ENCODE results near the gene CLEC9A. TPM values are rescaled to one million over a fixed set of nuclear protein-coding genes. Genes with fewer than 3 reads are reported as not detected.

The CLEC9A gene
- polyA plus RNA-seq, 1 experiment = not detected

DNA sequence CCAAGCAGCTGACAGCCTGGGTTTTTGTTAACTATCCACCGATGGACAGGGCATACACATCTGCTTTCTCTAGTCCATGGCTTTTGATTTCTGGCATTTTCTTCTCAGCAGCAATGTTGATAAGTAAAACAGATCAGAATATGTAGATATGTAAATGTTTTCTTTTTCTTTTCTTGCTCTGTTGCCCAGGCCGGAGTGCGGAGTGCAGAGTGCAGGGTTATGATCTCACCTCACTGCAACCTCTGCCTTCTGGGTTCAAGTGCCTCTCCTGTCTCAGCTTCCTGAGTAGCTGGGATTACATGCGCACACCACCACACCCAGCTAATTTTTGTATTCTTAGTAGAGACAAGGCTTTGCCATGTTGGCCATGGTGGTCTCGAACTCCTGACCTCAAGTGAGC, 27.9 kb downstream of the CLEC9A start:
- TF ChIP-seq, protein P1, sequence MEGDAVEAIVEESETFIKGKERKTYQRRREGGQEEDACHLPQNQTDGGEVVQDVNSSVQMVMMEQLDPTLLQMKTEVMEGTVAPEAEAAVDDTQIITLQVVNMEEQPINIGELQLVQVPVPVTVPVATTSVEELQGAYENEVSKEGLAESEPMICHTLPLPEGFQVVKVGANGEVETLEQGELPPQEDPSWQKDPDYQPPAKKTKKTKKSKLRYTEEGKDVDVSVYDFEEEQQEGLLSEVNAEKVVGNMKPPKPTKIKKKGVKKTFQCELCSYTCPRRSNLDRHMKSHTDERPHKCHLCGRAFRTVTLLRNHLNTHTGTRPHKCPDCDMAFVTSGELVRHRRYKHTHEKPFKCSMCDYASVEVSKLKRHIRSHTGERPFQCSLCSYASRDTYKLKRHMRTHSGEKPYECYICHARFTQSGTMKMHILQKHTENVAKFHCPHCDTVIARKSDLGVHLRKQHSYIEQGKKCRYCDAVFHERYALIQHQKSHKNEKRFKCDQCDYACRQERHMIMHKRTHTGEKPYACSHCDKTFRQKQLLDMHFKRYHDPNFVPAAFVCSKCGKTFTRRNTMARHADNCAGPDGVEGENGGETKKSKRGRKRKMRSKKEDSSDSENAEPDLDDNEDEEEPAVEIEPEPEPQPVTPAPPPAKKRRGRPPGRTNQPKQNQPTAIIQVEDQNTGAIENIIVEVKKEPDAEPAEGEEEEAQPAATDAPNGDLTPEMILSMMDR (IDR thresholded peaks at IDR 0.05; ENCODE audit: insufficient read depth, low read depth, low read length) = no peak
- Histone ChIP-seq H3K27me3 (ENCODE audit: control insufficient read depth, insufficient read depth, low read length) (no peaks in the 10 kb centered on the region), H3K36me3 (ENCODE audit: control insufficient read depth, insufficient read depth, low read length) (no peaks in the 10 kb centered on the region), H3K4me3 (ENCODE audit: low read depth, low read length) (no peak overlapping the region)
- DNase-seq (ENCODE audit: low read depth) = no peak
- CTCF ChIA-PET = no interaction called here
- POLR2A ChIA-PET = no interaction called here

GRCh38 chr12:10065241-10065640, 34.8 kb downstream of the CLEC9A start:
- no peaks in the 10 kb centered on the region for H3K27me3 ChIP-seq (ENCODE audit: control insufficient read depth, insufficient read depth, low read length)
- TF ChIP-seq, protein P1 (IDR thresholded peaks at IDR 0.05; ENCODE audit: insufficient read depth, low read depth, low read length) = no peak
- no peak overlapping the region for H3K4me3 ChIP-seq (ENCODE audit: low read depth, low read length)
- CTCF ChIA-PET = interaction anchor here (0.6 kb wide), 1 partner anchor 14 kb away, joined by 3 read pairs; no protein-coding TSS in a partner anchor
- no peak for DNase-seq (ENCODE audit: low read depth)
- POLR2A ChIA-PET = no interaction called here
- H3K36me3 ChIP-seq (ENCODE audit: control insufficient read depth, insufficient read depth, low read length) = no peaks in the 10 kb centered on the region

DNA sequence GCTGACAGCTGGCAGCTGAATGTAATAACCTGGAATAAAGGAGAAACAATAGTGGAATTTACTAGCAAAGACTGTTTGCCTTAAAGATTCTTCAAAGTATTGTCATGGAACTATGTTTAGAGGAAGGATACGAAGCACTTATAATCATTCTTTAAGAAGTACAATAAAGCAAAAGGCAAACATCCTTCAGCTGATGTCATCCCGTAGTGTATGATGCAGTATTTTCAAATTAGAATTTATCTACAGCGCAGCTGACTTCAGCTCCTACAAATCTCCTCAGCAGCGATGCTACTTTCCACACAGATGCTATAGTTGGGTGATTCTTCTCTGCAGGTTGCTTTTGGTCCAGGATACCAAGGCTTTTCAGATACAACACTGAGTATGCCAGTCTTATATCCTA, 36.8 kb downstream of the CLEC9A start:
- Histone ChIP-seq H3K27me3 (ENCODE audit: control insufficient read depth, insufficient read depth, low read length) (no peaks in the 10 kb centered on the region), H3K36me3 (ENCODE audit: control insufficient read depth, insufficient read depth, low read length) (no peaks in the 10 kb centered on the region), H3K4me3 (ENCODE audit: low read depth, low read length) (no peak overlapping the region)
- no peak for DNase-seq (ENCODE audit: low read depth)
- POLR2A ChIA-PET = no interaction called here
- CTCF ChIA-PET = interaction anchor here (1.2 kb wide), 1 partner anchor 72 kb away, joined by 3 read pairs; no protein-coding TSS in a partner anchor
- TF ChIP-seq, protein P1 (IDR thresholded peaks at IDR 0.05; ENCODE audit: insufficient read depth, low read depth, low read length) = no peak

- Histone ChIP-seq H3K27me3 (ENCODE audit: control insufficient read depth, insufficient read depth, low read length) (no peaks in the 10 kb centered on the region), H3K36me3 (ENCODE audit: control insufficient read depth, insufficient read depth, low read length) (no peaks in the 10 kb centered on the region), H3K4me3 (ENCODE audit: low read depth, low read length) (no peak overlapping the region)
- no peak for DNase-seq (ENCODE audit: low read depth)
- TF ChIP-seq, protein P1 (IDR thresholded peaks at IDR 0.05; ENCODE audit: insufficient read depth, low read depth, low read length) = no peak
- POLR2A ChIA-PET = no interaction called here
- CTCF ChIA-PET = interaction anchor here (1.2 to 1.6 kb wide), 2 partner anchors 72 to 85 kb away, joined by 3 read pairs; no protein-coding TSS in a partner anchor
Observed at GRCh38 chr12:10067942-10068341, 37.5 kb downstream of the CLEC9A start.

DNA sequence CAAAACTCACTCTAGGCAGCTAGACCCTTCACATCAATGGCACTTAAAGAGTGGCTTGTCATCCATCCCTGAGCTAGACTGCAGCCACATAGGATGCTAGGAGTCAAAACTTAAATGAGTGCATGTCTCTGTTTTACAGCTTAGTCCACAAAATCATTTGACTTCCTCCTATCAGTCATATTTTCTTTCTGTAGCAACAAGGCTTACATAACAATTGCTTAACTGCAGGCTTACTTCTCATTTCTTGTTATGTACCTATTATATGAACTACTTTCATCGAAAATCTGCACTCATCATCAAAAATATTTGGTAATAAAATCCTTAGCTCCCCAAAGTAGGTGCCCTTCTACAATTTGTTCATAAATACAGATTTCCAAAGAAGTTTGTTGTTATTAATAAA, 38.2 kb downstream of the CLEC9A start:
- TF ChIP-seq, protein P1 (IDR thresholded peaks at IDR 0.05; ENCODE audit: insufficient read depth, low read depth, low read length) = no peak
- Histone ChIP-seq H3K36me3 (ENCODE audit: control insufficient read depth, insufficient read depth, low read length) (no peaks in the 10 kb centered on the region), H3K27me3 (ENCODE audit: control insufficient read depth, insufficient read depth, low read length) (no peaks in the 10 kb centered on the region), H3K4me3 (ENCODE audit: low read depth, low read length) (no peak overlapping the region)
- ChIA-PET CTCF (interaction anchor here (0.6 to 1.6 kb wide), 5 partner anchors 59 to 126 kb away, joined by 3 to 5 read pairs (median 3); no protein-coding TSS in a partner anchor), POLR2A (interaction anchor here (0.6 to 0.7 kb wide), 2 partner anchors 144 to 151 kb away, joined by 3 to 4 read pairs; no protein-coding TSS in a partner anchor)
- DNase-seq (ENCODE audit: low read depth) = no peak

All from BJ (cell line).